IPS-NIHi7 (cell line): Measurements from ENCODE around the gene SLC26A11.
"Not testable (repeated sequence)": the region's sequence is repeated elsewhere in the genome, so short reads cannot be mapped to it uniquely, and the experiment has no call there.

Experiments used
- DNase-seq: peaks from one replicate; pipeline ENCODE4 v3.0.0; 2012; ENCODE audit warnings: mixed read lengths; ENCODE audit errors: extremely low spot score

The SLC26A11 gene

GRCh38 chr17:80260791-80261158, 40.5 kb downstream of the SLC26A11 start, which contains the start of gene RNF213:
TSS of gene RNF213 (plus strand) at chr17:80260852. CDS start at chr17:80263682, 2,830 bp downstream.
- peak; percentile 77 for DNase-seq

GRCh38 chr17:80261159-80261894, 41.1 kb downstream of the SLC26A11 start:
- peak; percentile 75 for DNase-seq

GRCh38 chr17:80261895-80262279, 41.7 kb downstream of the SLC26A11 start:
- DNase-seq, result no peak

- no peak for DNase-seq
These were observed 42.1 kb downstream of the SLC26A11 start for GRCh38 chr17:80262291-80262690.

- DNase-seq, result no peak
These were observed 42.6 kb downstream of the SLC26A11 start for GRCh38 chr17:80262775-80263244.

- DNase-seq, result no peak
These were observed 43.3 kb downstream of the SLC26A11 start for GRCh38 chr17:80263253-80264204.

GRCh38 chr17:80264205-80265075, 44.2 kb downstream of the SLC26A11 start:
- no peak for DNase-seq

GRCh38 chr17:80265205-80266068, 45.2 kb downstream of the SLC26A11 start:
- DNase-seq, result no peak

- no peak for DNase-seq
These were observed 47.2 kb downstream of the SLC26A11 start for GRCh38 chr17:80267391-80267790.

- DNase-seq, result no peak
These were observed 48.2 kb downstream of the SLC26A11 start for GRCh38 chr17:80268427-80268826.

GRCh38 chr17:80269405-80269807, 49.2 kb downstream of the SLC26A11 start:
- no peak for DNase-seq

GRCh38 chr17:80270104-80270503, 49.9 kb downstream of the SLC26A11 start:
- DNase-seq, result peak; percentile 69

- peak; percentile 95 for DNase-seq
These were observed 50.6 kb downstream of the SLC26A11 start for GRCh38 chr17:80270836-80271235.

GRCh38 chr17:80272366-80272765, 52.1 kb downstream of the SLC26A11 start:
- DNase-seq, result no peak

GRCh38 chr17:80274331-80274730, 54.1 kb downstream of the SLC26A11 start:
- DNase-seq, result no peak

GRCh38 chr17:80274871-80275449, 54.7 kb downstream of the SLC26A11 start:
- DNase-seq, result no peak

GRCh38 chr17:80275857-80276256, 55.6 kb downstream of the SLC26A11 start:
- DNase-seq, result not testable (repeated sequence)

GRCh38 chr17:80277751-80278671, 57.8 kb downstream of the SLC26A11 start:
- no peak for DNase-seq

- no peak for DNase-seq
These were observed 59.7 kb downstream of the SLC26A11 start for GRCh38 chr17:80279895-80280294.
